Thyroid gland (tissue), 4 donors: Measurements from ENCODE around the gene ASIC4.

ENCODE experiments used
- CTCF ChIP-seq, 6 experiments: fragments of 200-600 bp in 3 of 6; fragments of 450-650 bp in 3 of 6; sonication (generic) in 3 of 6; IDR thresholded peaks; one replicate each; pipeline ENCODE4 v1.5.1; 2016 to 2019; ENCODE audit warnings: antibody characterized with exemption in 6 of 6, mild to moderate bottlenecking in 2 of 6, inconsistent platforms in 1 of 6, moderate library complexity in 1 of 6
- POLR2A ChIP-seq, 2 donors: fragments of 450-650 bp; IDR thresholded peaks; one replicate each; pipeline ENCODE4 v1.6.1; 2017; ENCODE audit warnings: antibody characterized with exemption in 2 of 2, mild to moderate bottlenecking in 2 of 2, moderate library complexity in 1 of 2

GRCh38 chr2:219505585-219505984 lies 8.7 kb upstream of the ASIC4 start:
- TF ChIP-seq CTCF (IDR thresholded peaks at IDR 0.05), result no peak
- no peak for TF ChIP-seq POLR2A (IDR thresholded peaks at IDR 0.05)
